BLaER1 treated with 17β-estradiol and CSF1 and Interleukin-3, amounts not matched to agents 10 nM and 100 nM (cell line): ENCODE measurements around the gene SCN2A.
A peak's percentile ranks its signal among the peaks of the same experiment; 100 is the strongest.

ENCODE experiments used
- H3K27ac ChIP-seq, 11 experiments: shearing (Covaris generic); formaldehyde crosslinking; 2 replicates each; pipeline ENCODE4 v1.8.1; 2022
- H3K27me3 ChIP-seq, 11 experiments: shearing (Covaris generic); formaldehyde crosslinking; 2 replicates each; pipeline ENCODE4 v1.8.1; 2022
- H3K36me3 ChIP-seq, 11 experiments: shearing (Covaris generic); formaldehyde crosslinking; 2 replicates each; pipeline ENCODE4 v1.8.1; 2022
- H3K4me1 ChIP-seq, 10 experiments: shearing (Covaris generic); formaldehyde crosslinking; 2 replicates each; pipeline ENCODE4 v1.8.1; 2022
- H3K4me2 ChIP-seq, 11 experiments: shearing (Covaris generic); formaldehyde crosslinking; 2 replicates each; pipeline ENCODE4 v1.8.1; 2022
- H3K4me3 ChIP-seq, 10 experiments: shearing (Covaris generic); formaldehyde crosslinking; 2 replicates each; pipeline ENCODE4 v1.8.1; 2022
- H3K9ac ChIP-seq, 11 experiments: shearing (Covaris generic); formaldehyde crosslinking; 2 replicates each; pipeline ENCODE4 v1.8.1; 2022
- H3K9me3 ChIP-seq, 11 experiments: shearing (Covaris generic); formaldehyde crosslinking; replicated peaks in 1 of 11; 2 replicates each; pipeline ENCODE4 v1.8.1; 2022
- H4K20me1 ChIP-seq, 11 experiments: shearing (Covaris generic); formaldehyde crosslinking; 2 replicates each; pipeline ENCODE4 v1.8.1; 2022
- Cebpa-rat ChIP-seq, 11 experiments: shearing (Covaris generic); IDR thresholded peaks; 2 replicates each; pipeline ENCODE4 v1.8.1; 2022

Gene SCN2A

DNA sequence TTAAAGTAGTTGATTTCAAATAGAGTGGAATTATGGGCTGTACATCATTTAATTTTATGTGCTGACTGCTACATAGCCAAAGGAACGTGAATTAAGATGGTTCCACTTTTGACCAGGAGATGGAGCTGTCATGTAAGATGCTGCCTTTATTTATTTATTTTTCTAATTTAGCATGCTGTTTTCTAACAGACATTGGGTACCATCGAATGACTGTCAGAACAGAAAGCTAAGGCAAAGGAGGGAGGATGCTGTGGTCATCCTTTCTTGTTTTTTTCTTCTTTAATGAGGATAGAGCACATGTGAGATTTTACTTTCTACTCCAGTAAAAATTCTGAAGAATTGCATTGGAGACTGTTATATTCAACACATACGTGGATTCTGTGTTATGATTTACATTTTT, at the start of gene SCN2A:
TSS of gene SCN2A (plus strand) at position 185 of the 400 bp plus-strand sequence. CDS start 56,410 bp downstream, outside the sequence.
- no peak for TF ChIP-seq Cebpa-rat (IDR thresholded peaks at IDR 0.05)
- Histone ChIP-seq H3K36me3 (no peaks in the 10 kb centered on the region), H3K4me1 (no peaks in the 10 kb centered on the region), H3K27ac (no peak within 1 kb of the TSS), H3K4me2 (no peak within 1 kb of the TSS), H3K27me3 (no peaks in the 10 kb centered on the region), H4K20me1 (no peaks in the 10 kb centered on the region), H3K9me3 (no peaks in the 10 kb centered on the region), H3K4me3 (no peak within 1 kb of the TSS), H3K9ac (no peak within 1 kb of the TSS)

DNA sequence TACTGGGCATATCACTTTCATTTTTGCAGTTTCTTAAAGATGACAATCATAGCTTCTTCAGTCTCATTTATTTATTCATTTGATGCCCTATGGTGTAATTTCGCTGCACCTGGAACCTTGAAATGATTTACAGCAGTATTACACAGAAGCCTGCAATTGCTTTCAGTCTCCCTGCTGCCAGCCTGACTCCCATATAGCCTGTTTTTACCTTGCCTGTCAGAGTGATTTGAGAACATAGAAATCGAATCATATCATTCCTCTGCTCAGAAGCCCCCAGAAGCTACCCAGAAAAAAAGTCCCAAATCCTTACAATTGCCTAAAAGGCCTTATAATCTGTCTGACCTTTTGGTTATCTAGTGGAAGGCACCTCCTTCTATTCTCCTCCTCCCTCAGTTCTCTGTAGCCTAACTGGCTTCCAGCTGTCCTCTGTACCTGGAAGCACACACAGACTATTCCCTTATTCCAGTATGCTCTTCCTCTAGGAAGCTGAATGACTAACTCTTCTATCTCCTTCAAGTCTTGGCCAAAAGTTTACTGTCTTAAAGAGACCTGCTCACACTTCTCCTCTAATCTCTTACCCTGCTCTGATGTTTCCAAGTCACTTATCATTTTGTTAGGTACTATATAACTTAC, 48.0 kb upstream of the SCN2A start:
- H3K27ac ChIP-seq, result no peak overlapping the region
- H3K9ac ChIP-seq, result no peak overlapping the region
- no peaks in the 10 kb centered on the region for H3K36me3 ChIP-seq
- H3K27me3 ChIP-seq, result no peaks in the 10 kb centered on the region
- H3K4me3 ChIP-seq, result no peak overlapping the region
- no peaks in the 10 kb centered on the region for H3K9me3 ChIP-seq
- no peak overlapping the region for H3K4me2 ChIP-seq
- no peaks in the 10 kb centered on the region for H4K20me1 ChIP-seq
- TF ChIP-seq Cebpa-rat (IDR thresholded peaks at IDR 0.05), result no peak
- peaks cover 0 to 10% (median 2%) of the 10 kb centered on the region in 10 experiments; a peak in 7 of 20 replicates for H3K4me1 ChIP-seq

DNA sequence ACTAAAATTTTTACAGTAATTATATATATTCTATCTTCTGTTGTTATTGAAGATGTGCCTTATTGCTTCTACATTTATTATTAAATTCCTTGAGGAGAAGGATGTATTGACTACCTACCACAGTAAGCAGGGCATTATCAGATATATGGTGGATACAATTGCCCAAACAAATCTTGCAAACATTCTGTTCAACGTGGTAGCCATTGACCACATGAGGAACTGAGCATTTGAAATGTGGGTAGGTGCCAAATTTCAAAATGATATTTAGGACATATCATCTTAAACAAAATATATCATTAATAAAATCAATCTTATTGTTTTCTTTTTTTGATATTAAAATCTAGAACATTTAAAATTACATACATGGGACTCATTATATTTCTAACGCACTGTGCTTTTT, 46.5 kb upstream of the SCN2A start:
- no peak overlapping the region for H3K4me3 ChIP-seq
- no peak overlapping the region for H3K9ac ChIP-seq
- H3K4me1 ChIP-seq, result peaks cover 0 to 10% (median 2%) of the 10 kb centered on the region in 10 experiments; a peak in 7 of 20 replicates
- no peak overlapping the region for H3K27ac ChIP-seq
- H3K27me3 ChIP-seq, result no peaks in the 10 kb centered on the region
- H3K4me2 ChIP-seq, result peak overlapping the region in 2 of 11 experiments; percentile 18 to 37; a peak in 4 of 22 replicates
- H4K20me1 ChIP-seq, result no peaks in the 10 kb centered on the region
- no peak for TF ChIP-seq Cebpa-rat (IDR thresholded peaks at IDR 0.05)
- no peaks in the 10 kb centered on the region for H3K36me3 ChIP-seq
- H3K9me3 ChIP-seq, result no peaks in the 10 kb centered on the region

GRCh38 chr2:165193178-165193777, 45.9 kb upstream of the SCN2A start:
- H3K9me3 ChIP-seq, result no peaks in the 10 kb centered on the region
- peak overlapping the region in 5 of 11 experiments; percentile 4 to 37 (median 14); a peak in 6 of 22 replicates for H3K4me2 ChIP-seq
- TF ChIP-seq Cebpa-rat (IDR thresholded peaks at IDR 0.05), result no peak
- no peak overlapping the region for H3K9ac ChIP-seq
- peaks cover 0 to 10% (median 2%) of the 10 kb centered on the region in 10 experiments; a peak in 7 of 20 replicates for H3K4me1 ChIP-seq
- H3K27ac ChIP-seq, result no peak overlapping the region
- no peaks in the 10 kb centered on the region for H3K27me3 ChIP-seq
- no peaks in the 10 kb centered on the region for H3K36me3 ChIP-seq
- no peak overlapping the region for H3K4me3 ChIP-seq
- no peaks in the 10 kb centered on the region for H4K20me1 ChIP-seq

DNA sequence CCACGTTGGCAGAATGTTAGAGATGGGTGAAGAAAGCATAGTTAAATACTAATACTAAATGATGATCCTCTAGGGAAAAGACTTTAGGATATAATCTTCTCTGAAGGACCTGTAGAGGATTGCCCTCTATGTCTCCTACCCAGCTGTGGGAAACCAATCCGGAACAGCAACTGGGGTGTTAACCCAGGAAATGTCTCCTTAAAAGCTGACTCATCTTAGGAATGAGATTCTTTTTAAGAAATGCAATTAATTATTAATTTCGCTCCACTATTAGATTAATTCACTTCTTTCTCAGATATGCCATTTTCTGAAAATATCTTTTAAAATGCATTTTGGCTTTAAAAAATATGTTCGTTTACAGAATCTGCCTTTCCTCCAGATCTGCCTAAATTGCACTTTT, 42.8 kb upstream of the SCN2A start:
- Histone ChIP-seq H3K9me3 (no peaks in the 10 kb centered on the region), H3K27me3 (no peaks in the 10 kb centered on the region), H3K4me3 (no peak overlapping the region), H3K9ac (no peak overlapping the region), H3K4me2 (no peak overlapping the region), H3K4me1 (peaks cover 0 to 12% (median 3%) of the 10 kb centered on the region in 10 experiments; a peak in 9 of 20 replicates), H3K27ac (no peak overlapping the region), H4K20me1 (no peaks in the 10 kb centered on the region), H3K36me3 (no peaks in the 10 kb centered on the region)
- TF ChIP-seq Cebpa-rat (IDR thresholded peaks at IDR 0.05), result no peak

- H3K4me3 ChIP-seq, result no peak overlapping the region
- no peak for TF ChIP-seq Cebpa-rat (IDR thresholded peaks at IDR 0.05)
- H3K27ac ChIP-seq, result no peak overlapping the region
- H3K4me1 ChIP-seq, result peaks cover 0 to 14% (median 5%) of the 10 kb centered on the region in 10 experiments; a peak in 9 of 20 replicates
- H3K36me3 ChIP-seq, result no peaks in the 10 kb centered on the region
- H3K9me3 ChIP-seq, result no peaks in the 10 kb centered on the region
- no peaks in the 10 kb centered on the region for H3K27me3 ChIP-seq
- no peak overlapping the region for H3K4me2 ChIP-seq
- H4K20me1 ChIP-seq, result no peaks in the 10 kb centered on the region
- no peak overlapping the region for H3K9ac ChIP-seq
Observed at GRCh38 chr2:165197346-165197745, 41.9 kb upstream of the SCN2A start.

- H3K4me1 ChIP-seq, result peaks cover 0 to 11% (median 4%) of the 10 kb centered on the region in 10 experiments; a peak in 9 of 20 replicates
- H3K9ac ChIP-seq, result no peak overlapping the region
- no peak overlapping the region for H3K27ac ChIP-seq
- H3K36me3 ChIP-seq, result no peaks in the 10 kb centered on the region
- H4K20me1 ChIP-seq, result no peaks in the 10 kb centered on the region
- H3K27me3 ChIP-seq, result no peaks in the 10 kb centered on the region
- no peak for TF ChIP-seq Cebpa-rat (IDR thresholded peaks at IDR 0.05)
- H3K4me3 ChIP-seq, result no peak overlapping the region
- H3K4me2 ChIP-seq, result no peak overlapping the region
- no peaks in the 10 kb centered on the region for H3K9me3 ChIP-seq
Observed at GRCh38 chr2:165198181-165198580, 41.0 kb upstream of the SCN2A start.

- Histone ChIP-seq H3K4me2 (no peak overlapping the region), H4K20me1 (no peaks in the 10 kb centered on the region), H3K4me3 (no peak overlapping the region), H3K9me3 (peaks cover 0 to 7% (median 0%) of the 10 kb centered on the region in 11 experiments; a peak in 1 of 22 replicates), H3K36me3 (no peaks in the 10 kb centered on the region), H3K27ac (no peak overlapping the region), H3K27me3 (no peaks in the 10 kb centered on the region), H3K4me1 (peaks cover 0 to 14% (median 4%) of the 10 kb centered on the region in 10 experiments; a peak in 10 of 20 replicates), H3K9ac (no peak overlapping the region)
- no peak for TF ChIP-seq Cebpa-rat (IDR thresholded peaks at IDR 0.05)
Observed at GRCh38 chr2:165202239-165202638, 37.0 kb upstream of the SCN2A start.

- H3K36me3 ChIP-seq, result no peaks in the 10 kb centered on the region
- no peak for TF ChIP-seq Cebpa-rat (IDR thresholded peaks at IDR 0.05)
- no peaks in the 10 kb centered on the region for H3K27me3 ChIP-seq
- peak within 1 kb of the TSS; percentile 11 to 59 (median 47); a peak in 16 of 22 replicates for H3K4me2 ChIP-seq
- peaks cover 0 to 14% (median 4%) of the 10 kb centered on the region in 10 experiments; a peak in 10 of 20 replicates for H3K4me1 ChIP-seq
- H3K4me3 ChIP-seq, result peak within 1 kb of the TSS in 3 of 10 experiments; percentile 19 to 29 (median 28); a peak in 4 of 20 replicates
- no peak within 1 kb of the TSS for H3K27ac ChIP-seq
- no peak within 1 kb of the TSS; a peak in 1 of 22 replicates for H3K9ac ChIP-seq
- no peaks in the 10 kb centered on the region for H4K20me1 ChIP-seq
- peaks cover 0 to 7% (median 0%) of the 10 kb centered on the region in 11 experiments; a peak in 1 of 22 replicates for H3K9me3 ChIP-seq
Observed at GRCh38 chr2:165203689-165204559, 35.3 kb upstream of the SCN2A start, which contains the start of gene SCN3A. TSS of gene SCN3A (minus strand) at chr2:165204050. CDS start at chr2:165176394, 27,656 bp downstream.
